Islet precursor cell (in vitro differentiated cells): Measurements from ENCODE around the gene MAPRE2.
"Not testable (repeated sequence)": the region's sequence is repeated elsewhere in the genome, so short reads cannot be mapped to it uniquely, and the experiment has no call there.

Experiments used
- DNase-seq: peaks from one replicate; pipeline ENCODE4 v3.0.0-alpha.2; 2018

The MAPRE2 gene

GRCh38 chr18:35158728-35159450 lies 117.7 kb downstream of the MAPRE2 start:
- no peak for DNase-seq

- no peak for DNase-seq
Observed at GRCh38 chr18:35159782-35160181, 118.6 kb downstream of the MAPRE2 start.

- no peak for DNase-seq
Observed at GRCh38 chr18:35161485-35161884, 120.3 kb downstream of the MAPRE2 start.

GRCh38 chr18:35161934-35162333 lies 120.7 kb downstream of the MAPRE2 start:
- no peak for DNase-seq

GRCh38 chr18:35163014-35163539 lies 121.9 kb downstream of the MAPRE2 start:
- DNase-seq: no peak

- no peak for DNase-seq
Observed at GRCh38 chr18:35163721-35164120, 122.5 kb downstream of the MAPRE2 start.

GRCh38 chr18:35164133-35164532 lies 122.9 kb downstream of the MAPRE2 start:
- no peak for DNase-seq

GRCh38 chr18:35167332-35167731 lies 126.1 kb downstream of the MAPRE2 start:
- no peak for DNase-seq

- no peak for DNase-seq
Observed at GRCh38 chr18:35167857-35168256, 126.6 kb downstream of the MAPRE2 start.

GRCh38 chr18:35170323-35170722 lies 129.1 kb downstream of the MAPRE2 start:
- not testable (repeated sequence) for DNase-seq

GRCh38 chr18:35171315-35171987 lies 130.2 kb downstream of the MAPRE2 start:
- no peak for DNase-seq

GRCh38 chr18:35172009-35172408 lies 130.8 kb downstream of the MAPRE2 start:
- no peak for DNase-seq

GRCh38 chr18:35172451-35173035 lies 131.3 kb downstream of the MAPRE2 start:
- DNase-seq: no peak

- no peak for DNase-seq
Observed at GRCh38 chr18:35174093-35174731, 133.0 kb downstream of the MAPRE2 start.

- DNase-seq: no peak
Observed at GRCh38 chr18:35174745-35175144, 133.5 kb downstream of the MAPRE2 start.

- DNase-seq: no peak
Observed at GRCh38 chr18:35176925-35177324, 135.7 kb downstream of the MAPRE2 start.

- DNase-seq: no peak
Observed at GRCh38 chr18:35178260-35178659, 137.0 kb downstream of the MAPRE2 start.

GRCh38 chr18:35179906-35180305 lies 138.7 kb downstream of the MAPRE2 start:
- DNase-seq: no peak

GRCh38 chr18:35180455-35180854 lies 139.2 kb downstream of the MAPRE2 start:
- no peak for DNase-seq

- DNase-seq: no peak
Observed at GRCh38 chr18:35182151-35182550, 140.9 kb downstream of the MAPRE2 start.

- no peak for DNase-seq
Observed at GRCh38 chr18:35183886-35184285, 142.7 kb downstream of the MAPRE2 start.

GRCh38 chr18:35185771-35186170 lies 144.6 kb downstream of the MAPRE2 start:
- DNase-seq: no peak

- no peak for DNase-seq
Observed at GRCh38 chr18:35186291-35187034, 145.2 kb downstream of the MAPRE2 start.
